ENCODE results near the gene PRSS2.

DNA sequence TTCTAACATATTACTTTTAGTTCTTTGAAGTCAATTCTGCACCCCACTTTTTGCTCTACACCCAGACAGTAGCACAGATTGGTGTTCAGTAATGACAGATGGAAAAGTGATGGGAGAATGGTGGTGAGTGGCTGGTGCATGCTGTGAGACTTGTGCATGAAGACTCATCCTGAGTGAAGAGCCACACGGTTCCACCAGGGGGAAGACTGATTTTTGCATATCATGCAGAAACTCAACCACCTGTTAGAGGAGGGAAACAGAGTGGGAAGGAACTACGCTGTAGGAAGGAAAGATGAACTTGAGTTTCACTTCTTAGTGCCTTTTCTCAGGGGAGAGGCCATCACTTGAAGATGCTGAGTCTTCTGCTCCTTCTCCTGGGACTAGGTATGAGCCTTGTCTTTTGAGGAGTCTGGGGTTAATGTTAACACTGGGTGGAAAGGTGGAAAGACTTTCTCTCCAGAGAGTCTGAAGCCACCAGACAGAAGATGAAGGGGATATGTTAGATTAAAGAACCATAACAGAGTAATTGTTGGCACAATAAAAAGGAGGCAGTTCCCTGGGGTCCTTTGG, 30.8 kb upstream of the PRSS2 start:
- TF ChIP-seq, protein P1, sequence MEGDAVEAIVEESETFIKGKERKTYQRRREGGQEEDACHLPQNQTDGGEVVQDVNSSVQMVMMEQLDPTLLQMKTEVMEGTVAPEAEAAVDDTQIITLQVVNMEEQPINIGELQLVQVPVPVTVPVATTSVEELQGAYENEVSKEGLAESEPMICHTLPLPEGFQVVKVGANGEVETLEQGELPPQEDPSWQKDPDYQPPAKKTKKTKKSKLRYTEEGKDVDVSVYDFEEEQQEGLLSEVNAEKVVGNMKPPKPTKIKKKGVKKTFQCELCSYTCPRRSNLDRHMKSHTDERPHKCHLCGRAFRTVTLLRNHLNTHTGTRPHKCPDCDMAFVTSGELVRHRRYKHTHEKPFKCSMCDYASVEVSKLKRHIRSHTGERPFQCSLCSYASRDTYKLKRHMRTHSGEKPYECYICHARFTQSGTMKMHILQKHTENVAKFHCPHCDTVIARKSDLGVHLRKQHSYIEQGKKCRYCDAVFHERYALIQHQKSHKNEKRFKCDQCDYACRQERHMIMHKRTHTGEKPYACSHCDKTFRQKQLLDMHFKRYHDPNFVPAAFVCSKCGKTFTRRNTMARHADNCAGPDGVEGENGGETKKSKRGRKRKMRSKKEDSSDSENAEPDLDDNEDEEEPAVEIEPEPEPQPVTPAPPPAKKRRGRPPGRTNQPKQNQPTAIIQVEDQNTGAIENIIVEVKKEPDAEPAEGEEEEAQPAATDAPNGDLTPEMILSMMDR (IDR thresholded peaks at IDR 0.05), result peak; percentile 16; the same call in 1 of the 2 replicates
- no peak for TF ChIP-seq GABPA (IDR thresholded peaks at IDR 0.05; ENCODE audit: low read depth)
